IPS-18c (cell line): ENCODE measurements around the gene ALAS2.
"Not testable (repeated sequence)": the region's sequence is repeated elsewhere in the genome, so short reads cannot be mapped to it uniquely, and the experiment has no call there.

Source experiments
- H3K4me3 ChIP-seq: 2 replicates; pipeline ENCODE4 v1.7.0; 2013; ENCODE audit warnings: low read depth, mild to moderate bottlenecking, low read length, moderate library complexity; ENCODE audit not compliant: insufficient read depth
- H3K9me3 ChIP-seq: one replicate; pipeline ENCODE4 v1.6.1; 2013; ENCODE audit warnings: mild to moderate bottlenecking, low read length, moderate library complexity; ENCODE audit not compliant: control insufficient read depth, insufficient read depth

Gene ALAS2

DNA sequence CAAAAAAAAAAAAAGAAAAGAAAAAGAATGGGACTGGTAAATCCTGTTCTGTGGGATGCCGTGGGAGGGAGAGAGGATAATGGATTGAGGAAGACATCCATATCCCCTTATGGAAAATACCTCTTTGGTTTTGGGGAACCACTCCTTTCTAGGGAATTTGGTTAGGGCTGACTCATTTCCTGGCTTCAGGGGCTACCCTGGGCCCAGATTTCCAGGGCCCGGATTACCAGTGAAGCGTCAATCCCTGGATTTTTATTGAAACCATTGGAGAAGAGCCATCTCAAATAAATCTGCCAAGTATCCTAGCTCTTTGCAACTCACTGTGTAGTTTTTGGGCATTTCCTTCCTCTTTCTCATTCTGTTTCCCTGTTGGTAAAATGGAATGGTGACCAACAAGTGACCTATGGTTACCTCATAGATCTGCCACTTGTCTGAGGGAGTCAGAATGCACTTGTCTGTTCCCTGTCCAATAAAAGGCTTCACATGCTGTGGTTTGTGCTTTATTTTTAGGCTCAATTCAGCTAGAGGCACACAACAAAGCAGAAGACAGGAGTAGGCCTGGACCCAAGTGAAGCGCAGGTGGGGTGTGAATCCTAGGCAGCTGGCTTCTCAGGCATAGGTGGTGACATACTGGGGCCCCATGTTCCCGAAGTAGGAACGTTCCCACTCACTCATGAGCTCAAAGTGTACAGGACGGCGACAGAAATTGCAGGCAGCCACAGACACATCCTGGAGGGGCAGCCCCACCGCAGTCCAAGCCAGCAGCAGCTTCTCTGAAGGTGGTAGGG, 22.0 kb downstream of the ALAS2 start:
- H3K4me3 ChIP-seq, result no peak overlapping the region
- H3K9me3 ChIP-seq, result peaks cover 5% of the 10 kb centered on the region

DNA sequence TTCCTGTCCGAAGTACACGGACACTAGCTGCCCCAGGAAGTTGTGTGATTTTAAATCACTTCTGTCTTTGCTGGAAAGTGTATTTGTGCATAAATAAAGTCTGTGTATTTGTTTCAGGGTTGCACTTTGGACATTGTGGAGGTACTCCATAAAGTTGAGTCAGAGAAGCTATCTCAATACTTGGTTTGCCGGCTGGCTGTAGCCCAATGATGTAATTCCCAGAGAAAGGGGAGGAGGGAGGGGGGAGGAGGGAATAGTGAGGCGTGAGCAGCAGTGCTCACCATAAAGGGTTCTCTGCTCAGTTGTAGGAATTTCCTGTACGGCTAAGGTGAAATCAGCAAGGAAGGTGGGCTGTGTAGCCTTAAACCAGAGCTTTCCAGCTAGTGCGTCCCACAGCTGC, 23.1 kb downstream of the ALAS2 start:
- Histone ChIP-seq H3K9me3 (peaks cover 10% of the 10 kb centered on the region), H3K4me3 (no peak overlapping the region)

DNA sequence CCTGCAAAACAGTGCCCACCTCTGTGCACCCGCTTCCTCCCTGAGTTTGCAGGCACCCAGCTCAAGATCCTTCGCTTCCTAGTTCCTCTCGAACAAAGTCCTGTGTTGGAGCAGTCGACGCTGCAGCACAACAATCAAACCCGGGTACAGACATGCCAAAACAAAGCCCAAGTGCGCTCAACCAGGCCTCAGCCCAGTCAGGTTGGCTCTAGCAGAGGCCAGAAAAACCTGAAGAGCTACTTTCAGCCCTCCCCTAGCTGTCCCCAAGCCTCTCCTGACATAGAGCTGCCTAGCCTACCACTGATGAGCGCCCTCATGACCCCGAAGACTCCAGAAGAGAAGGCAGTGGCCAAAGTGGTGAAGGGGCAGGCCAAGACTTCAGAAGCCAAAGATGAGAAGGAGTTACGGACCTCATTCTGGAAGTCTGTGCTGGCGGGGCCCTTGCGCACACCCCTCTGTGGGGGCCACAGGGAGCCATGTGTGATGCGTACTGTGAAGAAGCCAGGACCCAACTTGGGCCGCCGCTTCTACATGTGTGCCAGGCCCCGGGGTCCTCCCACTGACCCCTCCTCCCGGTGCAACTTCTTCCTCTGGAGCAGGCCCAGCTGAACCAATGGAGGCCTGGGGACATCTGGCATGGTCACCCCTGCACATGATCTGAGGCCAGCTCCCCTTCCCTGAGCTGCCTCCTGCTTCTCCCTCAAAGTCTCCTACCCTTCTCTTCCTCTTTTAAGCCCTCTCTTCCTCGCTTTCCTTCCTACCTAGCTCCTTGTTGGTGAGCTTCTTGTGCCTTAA, 23.8 kb downstream of the ALAS2 start:
- Histone ChIP-seq H3K9me3 (peaks cover 10% of the 10 kb centered on the region), H3K4me3 (no peak overlapping the region; the same call in 1 of the 2 replicates)

DNA sequence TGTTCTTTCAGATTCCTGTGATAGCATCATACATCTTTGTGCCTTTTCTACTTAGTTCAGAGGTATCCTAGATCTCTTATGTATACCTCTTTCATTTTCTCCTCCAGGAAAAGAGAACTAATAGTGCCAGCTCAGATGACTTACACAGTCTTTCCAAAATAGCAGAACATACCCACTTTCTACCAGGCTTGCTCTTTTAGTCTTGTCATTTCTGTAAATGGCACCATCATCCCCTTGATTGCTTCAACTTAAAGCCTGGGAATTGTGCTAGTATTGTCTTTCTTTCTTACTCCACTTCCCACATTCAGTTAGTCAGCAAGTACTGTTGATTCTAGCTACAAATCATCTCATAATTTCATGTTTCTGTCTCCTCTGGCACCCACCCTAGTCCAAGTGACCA, 25.5 kb downstream of the ALAS2 start:
- H3K9me3 ChIP-seq, result peaks cover 11% of the 10 kb centered on the region

DNA sequence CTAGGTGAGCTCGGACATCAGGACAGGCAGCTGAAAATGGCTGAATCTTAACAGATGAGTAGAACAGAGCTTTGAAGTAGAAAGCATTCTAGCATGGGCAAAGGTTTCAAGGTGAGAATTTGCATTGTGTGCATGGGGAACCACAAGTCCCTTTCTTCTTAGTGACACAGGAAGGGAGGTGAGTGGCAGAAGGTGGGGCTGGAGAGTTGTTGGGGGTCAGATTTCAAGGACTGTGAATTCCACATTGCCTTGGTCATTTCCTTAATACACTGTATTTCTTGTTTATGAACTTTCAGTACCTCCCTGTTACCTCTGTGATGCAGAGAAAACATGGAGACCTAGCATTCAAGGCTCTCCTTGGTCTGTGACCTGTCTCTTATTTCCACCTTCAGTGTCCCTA, 26.5 kb downstream of the ALAS2 start:
- Histone ChIP-seq H3K4me3 (no peak overlapping the region), H3K9me3 (peaks cover 14% of the 10 kb centered on the region)

More for the DNA sequence above, 25.5 kb downstream of the ALAS2 start:
- no peak overlapping the region for H3K4me3 ChIP-seq

DNA sequence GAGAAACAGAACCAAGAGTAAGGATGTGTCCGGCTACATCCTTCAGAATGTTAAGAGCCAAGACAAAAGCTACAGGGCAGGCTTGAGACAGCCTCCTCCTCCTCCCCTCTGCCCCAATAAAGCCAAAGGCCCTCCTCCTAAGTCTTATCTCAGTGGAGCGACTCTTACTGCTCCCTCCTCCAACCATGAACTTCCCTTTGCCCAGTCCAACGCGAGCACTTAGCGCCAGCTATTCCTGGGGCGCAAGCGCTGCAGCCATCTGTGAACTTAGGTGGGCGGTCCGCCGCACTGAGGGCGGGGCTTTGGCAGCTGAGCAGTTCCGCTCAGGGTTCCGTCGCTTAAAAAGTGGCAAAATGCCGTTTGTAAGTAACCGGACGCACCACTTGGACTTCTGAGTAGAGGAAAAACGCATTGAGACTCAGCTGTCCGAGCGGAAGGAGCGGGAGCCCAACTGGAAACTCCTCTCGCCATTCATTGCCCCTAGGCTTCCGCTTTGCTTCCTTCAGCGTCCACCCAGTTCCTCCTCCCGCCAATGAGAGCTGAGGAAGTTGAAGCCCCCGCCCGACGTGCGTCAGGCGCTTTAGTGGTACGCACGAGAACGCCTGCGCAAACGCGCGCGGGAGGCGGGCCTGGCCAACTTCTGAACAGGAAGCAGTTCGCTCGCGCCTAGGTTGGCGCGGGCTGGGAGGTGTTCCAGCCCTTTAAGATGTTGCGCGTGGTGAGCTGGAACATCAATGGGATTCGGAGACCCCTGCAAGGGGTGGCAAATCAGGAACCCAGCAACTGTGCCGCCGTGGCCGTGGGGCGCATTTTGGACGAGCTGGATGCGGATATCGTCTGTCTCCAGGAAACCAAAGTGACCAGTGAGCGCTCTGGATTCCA, 30.8 kb downstream of the ALAS2 start, which contains the start of gene APEX2:
Gene APEX2 (plus strand): TSS at position 647 of the 882 bp plus-strand sequence. CDS start 60 bp downstream, at position 707.
- peaks cover 13% of the 10 kb centered on the region for H3K9me3 ChIP-seq
- peak within 1 kb of the TSS; percentile 61 for H3K4me3 ChIP-seq

DNA sequence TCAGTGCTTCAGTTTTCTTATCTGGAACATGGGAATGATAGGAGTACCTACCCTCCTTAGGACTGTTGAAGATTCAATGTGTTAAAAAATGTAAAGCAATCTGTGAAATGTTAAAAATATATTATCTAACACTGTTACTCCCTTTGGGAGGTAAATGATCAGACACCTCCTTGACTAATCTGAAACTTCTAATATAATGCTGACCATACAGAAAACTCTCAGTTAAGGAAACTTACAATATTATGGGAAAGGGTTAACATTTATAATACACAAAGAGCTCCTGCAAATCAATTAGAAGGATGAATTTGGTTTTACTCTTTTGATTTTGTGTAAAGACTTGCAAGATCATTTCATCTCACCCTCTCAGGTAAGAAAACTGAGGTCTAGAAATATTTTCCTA, 35.2 kb downstream of the ALAS2 start:
- Histone ChIP-seq H3K4me3 (no peak overlapping the region), H3K9me3 (peaks cover 8% of the 10 kb centered on the region)

DNA sequence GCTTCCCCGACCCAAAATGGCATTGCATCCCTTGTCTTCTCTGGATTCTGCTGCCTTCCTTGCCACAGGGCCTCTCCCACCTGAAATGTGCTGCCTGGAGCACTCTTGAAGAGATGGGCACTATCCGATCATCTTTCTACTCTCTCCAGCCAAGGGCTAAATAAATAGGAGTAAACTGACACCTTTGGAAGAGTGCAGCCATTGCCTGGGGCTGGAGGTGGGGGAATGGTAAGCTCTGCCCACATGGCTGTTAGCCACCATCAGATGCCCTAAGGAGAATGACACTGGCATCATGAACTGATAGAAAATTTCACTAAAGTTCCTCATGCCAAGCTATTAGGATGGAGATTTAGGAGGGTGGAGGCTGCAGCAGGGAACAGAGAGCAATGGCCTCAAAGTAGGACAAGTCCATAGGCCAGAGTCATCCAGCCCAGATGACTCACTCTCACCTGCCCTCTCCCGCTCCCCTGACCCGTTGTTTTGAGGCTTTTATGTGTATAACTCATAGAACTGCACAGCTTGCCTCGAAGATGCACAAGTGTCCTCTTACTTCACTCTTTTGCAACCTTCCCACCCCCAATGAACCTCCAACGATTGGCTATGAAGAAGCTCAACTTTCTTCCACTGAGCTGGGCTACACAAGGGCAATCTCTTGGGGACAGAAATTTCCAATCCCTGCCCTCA, 36.0 kb downstream of the ALAS2 start:
- peaks cover 4% of the 10 kb centered on the region for H3K9me3 ChIP-seq
- H3K4me3 ChIP-seq, result no peak overlapping the region

DNA sequence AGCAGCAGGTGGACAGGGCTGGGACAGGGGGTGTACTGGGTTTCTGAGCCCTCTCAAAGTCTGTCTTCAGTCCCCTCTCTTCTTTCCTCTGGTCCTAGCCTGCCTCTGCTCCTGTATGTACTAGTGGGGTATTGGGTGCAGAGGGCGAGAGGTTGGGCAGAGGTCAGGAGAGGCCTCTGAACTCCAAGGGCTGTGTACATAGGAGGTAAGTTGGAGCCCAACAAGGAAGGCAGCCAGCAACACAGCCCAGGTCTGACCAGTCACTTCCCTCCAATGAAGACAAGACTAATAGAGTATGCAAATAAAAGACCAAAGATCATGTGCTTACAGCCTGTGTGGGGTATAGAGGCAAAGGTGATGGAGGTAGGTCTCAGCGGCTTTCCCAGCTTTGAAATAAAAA, 36.7 kb downstream of the ALAS2 start, which contains the start of gene PFKFB1:
Gene PFKFB1 (minus strand): TSS at position 90 of the 400 bp plus-strand sequence. CDS start 181 bp downstream, outside the sequence.
- Histone ChIP-seq H3K4me3 (no peak within 1 kb of the TSS), H3K9me3 (peaks cover 4% of the 10 kb centered on the region)

DNA sequence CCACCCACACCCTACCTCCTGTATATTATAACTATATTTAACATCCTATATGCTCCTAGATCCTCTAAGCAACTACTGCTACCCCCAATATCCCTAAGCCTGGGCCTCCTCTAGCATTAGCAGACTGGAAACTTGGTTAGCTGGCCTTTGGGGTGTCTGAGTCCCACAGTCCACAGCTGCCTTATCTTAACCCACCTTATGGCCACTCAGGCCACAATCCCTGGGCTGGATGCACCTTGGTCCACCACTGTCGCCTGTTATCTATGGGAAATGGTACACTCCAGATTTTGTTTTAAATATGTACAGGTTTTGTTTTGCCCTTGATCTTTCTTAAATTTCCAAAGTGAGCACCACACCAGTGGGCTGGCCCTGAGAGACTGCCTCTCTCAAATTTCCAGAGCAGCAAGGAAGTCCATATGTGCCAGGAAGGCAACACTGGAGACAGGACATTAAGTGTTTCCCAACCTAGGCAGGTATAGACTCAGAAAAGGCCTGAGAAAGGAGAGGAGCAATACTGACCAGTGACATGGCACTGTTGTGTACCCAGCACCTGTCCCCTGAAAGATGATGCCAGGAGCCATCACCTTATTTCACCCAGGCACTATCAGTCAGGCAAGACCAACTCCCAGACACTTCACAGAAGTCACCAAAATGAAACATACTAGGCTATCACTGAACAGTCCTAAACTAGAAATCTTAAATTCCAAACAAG, 37.7 kb downstream of the ALAS2 start:
- Histone ChIP-seq H3K4me3 (no peak overlapping the region), H3K9me3 (no peaks in the 10 kb centered on the region)

DNA sequence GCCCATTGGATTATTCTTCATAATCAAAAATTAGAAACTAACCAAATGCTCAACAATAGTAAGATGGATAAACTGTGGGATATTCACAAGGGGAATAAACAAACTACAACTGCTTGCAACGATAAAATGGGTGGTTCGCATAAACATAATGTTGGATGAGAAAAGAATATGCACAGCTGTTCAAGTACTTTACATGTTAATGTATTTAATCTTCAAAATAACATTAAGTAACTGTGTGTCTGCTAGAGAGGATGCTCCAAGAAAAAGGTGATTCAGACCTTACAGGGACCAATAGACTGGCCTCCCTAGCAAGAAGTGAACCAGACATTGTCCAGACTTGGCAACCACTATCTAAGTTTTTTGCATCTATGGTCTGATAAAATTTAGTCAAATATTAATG, 39.1 kb downstream of the ALAS2 start:
- no peak overlapping the region for H3K4me3 ChIP-seq
- no peaks in the 10 kb centered on the region for H3K9me3 ChIP-seq

DNA sequence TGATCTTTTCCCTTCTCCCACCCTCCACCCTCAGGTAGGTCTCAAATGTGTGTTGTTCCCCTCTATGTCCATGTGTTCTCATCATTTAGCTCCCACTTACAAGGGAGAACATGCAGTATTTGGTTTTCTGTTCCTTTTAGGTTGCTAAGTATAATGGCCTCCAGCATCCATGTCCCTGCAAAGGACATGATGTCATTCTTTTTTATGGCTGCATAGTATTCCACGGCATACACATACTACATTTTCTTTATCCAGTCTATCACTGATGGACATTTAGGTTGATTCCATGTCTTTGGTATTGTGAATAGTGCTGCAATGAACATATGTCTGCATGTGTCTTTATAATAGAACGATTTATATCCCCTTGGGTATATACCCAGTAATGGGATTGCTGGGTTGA, 47.5 kb downstream of the ALAS2 start:
- not testable (repeated sequence) for H3K9me3 ChIP-seq, H3K4me3 ChIP-seq

DNA sequence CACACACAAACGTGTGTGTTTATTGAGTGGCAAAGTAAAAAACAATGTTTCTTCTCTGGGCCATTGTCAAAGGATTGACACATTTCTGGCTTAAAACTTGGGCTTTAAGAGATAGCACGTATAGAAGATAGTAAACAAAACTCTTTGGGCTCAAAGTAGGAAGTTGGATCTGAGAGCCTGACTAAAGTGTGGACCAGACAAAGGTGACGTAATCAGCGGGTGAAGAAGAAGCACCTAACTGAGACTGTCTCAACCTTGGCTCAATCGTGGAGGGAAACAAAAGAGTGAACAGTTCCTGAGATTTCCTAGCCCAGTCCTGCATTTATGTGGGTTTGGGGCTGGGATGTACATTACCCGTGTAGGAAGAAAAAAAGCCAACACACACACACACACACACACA, 50.4 kb downstream of the ALAS2 start:
- Histone ChIP-seq H3K4me3 (no peak overlapping the region), H3K9me3 (no peaks in the 10 kb centered on the region)

DNA sequence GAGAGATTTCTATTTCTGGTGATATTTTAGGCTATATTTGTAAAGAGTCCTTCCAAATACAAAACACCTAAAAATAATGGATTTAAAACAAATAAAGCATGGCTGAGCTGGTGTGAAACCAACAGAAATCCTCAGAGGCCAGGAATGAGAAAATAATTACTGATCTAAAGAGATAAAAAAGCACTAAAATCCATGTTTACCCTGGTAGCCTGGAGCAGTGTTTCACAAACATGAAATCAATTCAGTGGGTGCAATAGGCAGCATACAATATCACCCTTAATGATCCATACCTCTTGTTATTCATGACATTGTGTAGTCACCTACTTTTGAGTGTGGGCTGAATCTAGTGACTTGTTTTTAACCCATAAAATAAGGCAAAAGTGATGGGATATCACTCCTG, 51.3 kb downstream of the ALAS2 start:
- H3K9me3 ChIP-seq, result no peaks in the 10 kb centered on the region
- H3K4me3 ChIP-seq, result no peak overlapping the region

DNA sequence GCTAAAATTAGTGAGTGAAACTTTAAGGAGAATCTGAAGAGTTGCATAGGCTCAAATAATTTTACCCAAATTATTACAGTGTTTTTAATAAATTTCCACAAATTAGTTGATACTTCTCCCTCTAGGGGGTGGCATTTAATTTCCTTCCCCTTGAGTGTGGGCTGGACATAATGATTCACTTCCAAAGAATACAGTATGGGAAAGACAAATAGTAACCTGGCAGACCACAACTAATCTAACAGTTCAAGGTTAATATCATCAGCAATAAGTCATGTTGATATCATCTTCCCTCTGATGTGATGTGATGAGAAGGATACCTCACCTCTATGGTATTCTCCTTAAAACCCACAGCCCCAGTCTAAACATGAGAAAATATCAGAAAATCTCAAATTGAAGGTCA, 52.3 kb downstream of the ALAS2 start:
- no peak overlapping the region for H3K4me3 ChIP-seq
- no peaks in the 10 kb centered on the region for H3K9me3 ChIP-seq

DNA sequence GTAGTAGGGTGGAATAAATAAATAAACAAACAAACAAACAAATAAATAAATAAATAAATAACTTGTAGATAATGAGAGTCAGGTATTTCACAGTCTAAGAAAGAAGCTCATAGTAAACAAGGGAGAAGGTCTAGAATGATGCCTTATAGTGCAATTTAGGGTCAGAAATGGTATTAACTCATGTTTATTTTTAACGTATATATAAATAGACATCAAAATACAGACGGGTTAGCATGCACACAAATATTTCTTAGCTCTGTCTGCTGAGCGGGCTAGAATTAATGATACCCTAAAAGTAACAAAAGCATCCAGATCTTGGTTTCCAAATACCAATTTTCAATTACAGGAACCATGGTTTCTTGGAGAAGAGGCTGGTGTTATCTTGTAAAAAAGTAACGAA, 53.4 kb downstream of the ALAS2 start:
- Histone ChIP-seq H3K4me3 (no peak overlapping the region), H3K9me3 (no peaks in the 10 kb centered on the region)
